Uterus (tissue), 4 donors: ENCODE results near the gene SVIL. TPM values are rescaled to one million over a fixed set of nuclear protein-coding genes. Genes with fewer than 3 reads are reported as not detected.
"Not testable (repeated sequence)": the region's sequence is repeated elsewhere in the genome, so short reads cannot be mapped to it uniquely, and the experiment has no call there.

Experiments
- DNase-seq, 2 donors: peaks; one replicate each; pipeline ENCODE4 v3.0.0-alpha.2; 2019 to 2020
- H3K27ac ChIP-seq, 2 donors: fragments of 200-600 bp; sonication (generic); 1 replicate in 1 of 2; 2 replicates in 1 of 2; pipeline ENCODE4 v1.5.1; 2016 to 2018
- H3K27me3 ChIP-seq, 2 donors: fragments of 200-600 bp; sonication (generic); one replicate each; pipeline ENCODE4 v1.5.1; 2018 to 2019; ENCODE audit warnings: control low read depth in 1 of 2
- H3K36me3 ChIP-seq, 2 donors: fragments of 200-600 bp; sonication (generic); one replicate each; pipeline ENCODE4 v1.5.1; 2019; ENCODE audit warnings: control low read depth in 1 of 2
- H3K4me1 ChIP-seq, 2 donors: fragments of 200-600 bp; sonication (generic); one replicate each; pipeline ENCODE4 v1.5.1; 2018 to 2019; ENCODE audit warnings: control low read depth in 1 of 2
- H3K4me3 ChIP-seq, 2 donors: fragments of 200-600 bp; sonication (generic); 1 replicate in 1 of 2; 2 replicates in 1 of 2; pipeline ENCODE4 v1.5.1; 2018 to 2019; ENCODE audit warnings: mild to moderate bottlenecking in 1 of 2
- H3K9me3 ChIP-seq, 2 donors: fragments of 200-600 bp; sonication (generic); one replicate each; pipeline ENCODE4 v1.5.1; 2019; ENCODE audit warnings: control low read depth in 1 of 2
- CTCF ChIP-seq, 4 experiments: fragments of 200-600 bp in 2 of 4; fragments of 450-650 bp in 2 of 4; sonication (generic) in 2 of 4; IDR thresholded peaks; one replicate each; pipeline ENCODE4 v1.5.1; 2016 to 2019; ENCODE audit warnings: antibody characterized with exemption in 4 of 4, mild to moderate bottlenecking in 2 of 4, moderate library complexity in 1 of 4
- POLR2A ChIP-seq, 2 donors: fragments of 450-650 bp; IDR thresholded peaks; one replicate each; pipeline ENCODE4 v1.6.1; 2016; ENCODE audit warnings: antibody characterized with exemption in 2 of 2, mild to moderate bottlenecking in 1 of 2, moderate library complexity in 1 of 2
- intact Hi-C: fragments of 100-400 bp; cut with DNase I; formaldehyde crosslinking; loops from one replicate; pipeline ENCODE4 v1.15.1; 2023; ENCODE audit warnings: low total_unique reads
- total RNA-seq, 4 donors: library from RNA; depleted of rRNA in 3 of 4; stranded (reverse); fragments of >200 nt in 3 of 4; gene quantifications; one replicate each; pipeline versions ENCODE4 v1.1.0 to v1.2.4, GENCODE V29; 2014 to 2023
- donor health status: DM: yes; HTN: yes; CAD: no.

Gene SVIL
- total RNA-seq, 4 donors from 2014 or later: 108 to 316 (median 209) TPM

GRCh38 chr10:29609696-29610095 lies 25.1 kb downstream of the SVIL start:
- peak overlapping the region; percentile 19 to 74 for H3K27ac ChIP-seq
- DNase-seq: no peak
- no peaks in the 10 kb centered on the region for H3K9me3 ChIP-seq
- peaks cover 5 to 11% of the 10 kb centered on the region in 2 donors for H3K4me1 ChIP-seq
- H3K27me3 ChIP-seq: no peaks in the 10 kb centered on the region
- no peaks in the 10 kb centered on the region for H3K36me3 ChIP-seq
- H3K4me3 ChIP-seq: no peak overlapping the region
- intact Hi-C loops: no loop called here
- TF ChIP-seq POLR2A (IDR thresholded peaks at IDR 0.05) (no peak), CTCF (IDR thresholded peaks at IDR 0.05) (no peak)

GRCh38 chr10:29608476-29609301 lies 26.1 kb downstream of the SVIL start:
- no peak for DNase-seq
- intact Hi-C loops: no loop called here
- Histone ChIP-seq H3K27me3 (no peaks in the 10 kb centered on the region), H3K4me1 (peaks cover 5 to 11% of the 10 kb centered on the region in 2 donors), H3K9me3 (no peaks in the 10 kb centered on the region), H3K36me3 (no peaks in the 10 kb centered on the region), H3K4me3 (no peak overlapping the region), H3K27ac (peak overlapping the region; percentile 39 to 48)
- no peak for TF ChIP-seq POLR2A (IDR thresholded peaks at IDR 0.05)

- intact Hi-C loops: no loop called here
- no peak for DNase-seq
- H3K27ac ChIP-seq: peak overlapping the region; percentile 39 to 48
These were observed 26.7 kb downstream of the SVIL start for GRCh38 chr10:29608062-29608461.

GRCh38 chr10:29607576-29607975 lies 27.2 kb downstream of the SVIL start:
- no peak for DNase-seq
- H3K9me3 ChIP-seq: no peaks in the 10 kb centered on the region
- peaks cover 5 to 11% of the 10 kb centered on the region in 2 donors for H3K4me1 ChIP-seq
- peak overlapping the region; percentile 15 to 48 for H3K27ac ChIP-seq
- H3K4me3 ChIP-seq: no peak overlapping the region
- intact Hi-C loops: no loop called here
- H3K27me3 ChIP-seq: no peaks in the 10 kb centered on the region
- TF ChIP-seq POLR2A (IDR thresholded peaks at IDR 0.05) (no peak), CTCF (IDR thresholded peaks at IDR 0.05) (no peak)
- no peaks in the 10 kb centered on the region for H3K36me3 ChIP-seq

More at GRCh38 chr10:29608062-29608461, 26.7 kb downstream of the SVIL start:
- TF ChIP-seq CTCF (IDR thresholded peaks at IDR 0.05) (no peak), POLR2A (IDR thresholded peaks at IDR 0.05) (no peak)
- Histone ChIP-seq H3K4me1 (peaks cover 5 to 11% of the 10 kb centered on the region in 2 donors), H3K27me3 (no peaks in the 10 kb centered on the region), H3K4me3 (no peak overlapping the region), H3K36me3 (no peaks in the 10 kb centered on the region), H3K9me3 (no peaks in the 10 kb centered on the region)

GRCh38 chr10:29606693-29607092 lies 28.1 kb downstream of the SVIL start:
- H3K36me3 ChIP-seq, H3K9me3 ChIP-seq, H3K4me3 ChIP-seq, H3K27me3 ChIP-seq, intact Hi-C loops, DNase-seq: not testable (repeated sequence)
- H3K27ac ChIP-seq: peak overlapping the region; percentile 26 to 48
- peaks cover 5 to 10% of the 10 kb centered on the region in 2 donors for H3K4me1 ChIP-seq

- intact Hi-C loops: no loop called here
- no peak overlapping the region for H3K27ac ChIP-seq
- TF ChIP-seq CTCF (IDR thresholded peaks at IDR 0.05) (no peak), POLR2A (IDR thresholded peaks at IDR 0.05) (no peak)
- H3K36me3 ChIP-seq: no peaks in the 10 kb centered on the region
- H3K9me3 ChIP-seq: no peaks in the 10 kb centered on the region
- H3K4me1 ChIP-seq: peaks cover 3 to 5% of the 10 kb centered on the region in 2 donors
- H3K27me3 ChIP-seq: no peaks in the 10 kb centered on the region
- no peak for DNase-seq
- H3K4me3 ChIP-seq: no peak overlapping the region
These were observed 30.4 kb downstream of the SVIL start for GRCh38 chr10:29604291-29604825.
